ENCODE results near the gene RPS14.

Gene RPS14

DNA sequence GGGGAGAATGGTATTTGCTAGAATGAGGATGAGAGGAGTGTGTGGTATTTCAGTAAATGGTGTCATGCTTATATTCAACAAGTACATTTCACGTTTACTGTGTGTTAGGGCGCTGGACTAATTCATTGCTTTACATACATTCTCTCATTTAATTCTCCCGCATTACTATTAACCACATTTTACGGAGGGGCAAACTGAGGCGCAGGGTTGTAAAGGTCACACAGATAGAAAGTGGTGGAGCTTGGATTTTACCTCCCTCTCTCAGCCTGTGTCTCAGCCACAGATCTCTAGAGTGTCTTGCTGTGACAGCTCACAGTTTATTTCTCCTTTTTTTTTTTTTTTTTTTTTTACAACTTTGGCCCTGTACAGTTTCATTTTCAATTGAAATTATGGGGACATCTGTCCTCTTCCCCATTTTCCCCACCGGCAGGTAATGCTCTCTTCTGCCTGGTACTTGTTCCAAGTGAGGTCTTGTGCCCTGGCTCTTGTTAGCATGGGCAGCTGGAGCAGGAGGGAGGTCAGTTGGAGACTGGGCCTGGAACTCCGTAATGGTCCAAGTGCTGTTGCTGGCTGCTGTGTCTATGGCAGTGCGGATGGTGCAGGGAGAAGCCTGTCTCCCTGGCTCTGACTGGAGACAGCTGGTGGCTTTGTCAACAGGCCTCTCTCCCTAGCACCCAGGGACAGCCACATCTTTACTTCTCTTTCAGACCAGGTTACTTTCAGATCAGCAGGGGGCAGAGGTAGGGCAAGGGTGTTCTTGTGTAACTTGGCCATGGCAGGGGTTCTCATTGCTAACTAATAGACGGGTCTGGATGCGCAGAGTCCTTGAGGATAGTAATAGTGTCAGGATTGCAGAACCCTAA lies 37.9 kb upstream of the RPS14 start:
- H3K4me3 ChIP-seq (ENCODE audit: low read depth, low read length), result peak overlapping the region; percentile 97
- TF ChIP-seq, protein P1, sequence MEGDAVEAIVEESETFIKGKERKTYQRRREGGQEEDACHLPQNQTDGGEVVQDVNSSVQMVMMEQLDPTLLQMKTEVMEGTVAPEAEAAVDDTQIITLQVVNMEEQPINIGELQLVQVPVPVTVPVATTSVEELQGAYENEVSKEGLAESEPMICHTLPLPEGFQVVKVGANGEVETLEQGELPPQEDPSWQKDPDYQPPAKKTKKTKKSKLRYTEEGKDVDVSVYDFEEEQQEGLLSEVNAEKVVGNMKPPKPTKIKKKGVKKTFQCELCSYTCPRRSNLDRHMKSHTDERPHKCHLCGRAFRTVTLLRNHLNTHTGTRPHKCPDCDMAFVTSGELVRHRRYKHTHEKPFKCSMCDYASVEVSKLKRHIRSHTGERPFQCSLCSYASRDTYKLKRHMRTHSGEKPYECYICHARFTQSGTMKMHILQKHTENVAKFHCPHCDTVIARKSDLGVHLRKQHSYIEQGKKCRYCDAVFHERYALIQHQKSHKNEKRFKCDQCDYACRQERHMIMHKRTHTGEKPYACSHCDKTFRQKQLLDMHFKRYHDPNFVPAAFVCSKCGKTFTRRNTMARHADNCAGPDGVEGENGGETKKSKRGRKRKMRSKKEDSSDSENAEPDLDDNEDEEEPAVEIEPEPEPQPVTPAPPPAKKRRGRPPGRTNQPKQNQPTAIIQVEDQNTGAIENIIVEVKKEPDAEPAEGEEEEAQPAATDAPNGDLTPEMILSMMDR (IDR thresholded peaks at IDR 0.05; ENCODE audit: borderline replicate concordance, insufficient read depth, low read depth, low read length), result peak; percentile 30; the same call in 1 of the 2 replicates

DNA sequence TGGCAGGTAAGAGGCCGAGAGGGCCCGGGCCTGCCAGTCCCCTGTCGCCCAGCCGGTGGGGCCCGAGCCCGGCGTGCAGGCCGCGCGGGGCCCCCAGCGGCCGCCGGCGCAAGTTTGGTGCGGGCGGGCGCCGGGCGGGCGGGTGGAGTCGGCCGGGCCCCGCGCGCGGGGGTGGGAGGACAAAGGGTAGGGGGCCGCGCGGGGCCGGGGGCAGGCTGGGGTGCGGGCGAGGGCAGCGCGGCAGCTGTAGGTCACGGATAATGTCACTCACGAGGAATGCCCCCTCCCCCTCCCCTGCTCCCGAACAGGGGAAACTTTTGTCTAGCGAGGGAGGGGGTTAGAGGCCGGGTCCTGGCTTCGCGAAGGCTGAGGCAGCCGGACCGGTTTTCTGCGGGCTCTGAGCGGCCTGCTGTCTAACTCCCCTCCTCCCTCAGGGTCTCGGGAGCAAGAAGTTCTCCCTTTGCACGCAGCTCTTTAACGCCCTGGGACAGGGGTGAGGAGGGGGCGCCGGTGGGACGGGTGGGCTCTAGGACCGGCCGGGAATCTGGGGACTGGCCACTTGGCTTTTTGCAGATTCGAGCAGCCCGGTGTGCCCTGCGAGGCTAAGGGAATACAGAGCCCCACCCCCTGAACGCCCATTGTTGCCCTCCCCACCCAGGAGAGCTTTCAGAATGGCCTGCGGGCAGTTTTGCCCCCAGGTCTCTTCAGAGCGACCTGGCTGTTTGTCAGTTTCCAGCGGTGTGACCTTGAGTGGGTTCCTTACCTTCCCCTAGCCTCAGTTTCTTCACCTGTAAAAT lies 37.1 kb upstream of the RPS14 start:
- peak overlapping the region; percentile 97 for H3K4me3 ChIP-seq (ENCODE audit: low read depth, low read length)
- TF ChIP-seq, protein P1 (IDR thresholded peaks at IDR 0.05; ENCODE audit: borderline replicate concordance, insufficient read depth, low read depth, low read length), result no peak

DNA sequence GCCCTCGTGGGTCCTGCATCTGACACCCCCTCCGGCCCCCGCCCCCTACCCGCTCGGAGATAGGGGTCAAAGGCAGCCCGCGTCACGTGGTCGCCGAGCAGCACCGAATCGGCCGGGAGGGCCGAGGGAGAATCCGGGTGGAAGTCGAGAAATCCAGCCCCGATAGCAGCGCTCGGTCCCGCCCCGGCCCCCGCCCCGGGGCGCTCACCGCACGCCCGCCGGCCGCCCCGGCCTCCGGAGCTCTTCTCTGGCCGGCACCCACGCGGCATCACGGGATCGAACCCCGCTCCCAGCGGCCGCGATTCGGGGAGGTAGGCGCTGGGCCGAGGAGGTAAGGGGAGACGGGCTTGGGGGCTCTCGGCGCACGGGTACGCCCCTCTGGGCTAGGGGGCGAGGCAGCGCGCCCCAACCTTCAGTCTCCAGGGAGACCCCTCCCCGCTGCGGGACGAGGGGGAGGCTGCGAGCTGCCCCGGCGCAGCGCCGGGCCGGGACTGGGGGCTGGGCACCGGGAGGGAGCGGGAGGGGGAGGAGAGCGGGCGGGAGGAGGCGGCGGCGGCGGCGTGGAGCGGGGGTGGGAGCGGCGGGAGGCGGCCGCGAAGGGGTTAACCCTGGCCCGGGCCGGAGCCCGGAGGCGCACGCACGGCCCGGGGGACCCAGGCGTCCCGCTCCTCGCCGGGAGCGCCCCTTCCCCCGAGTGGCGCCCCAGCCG lies 36.3 kb upstream of the RPS14 start:
- TF ChIP-seq, protein P1 (IDR thresholded peaks at IDR 0.05; ENCODE audit: borderline replicate concordance, insufficient read depth, low read depth, low read length), result no peak

DNA sequence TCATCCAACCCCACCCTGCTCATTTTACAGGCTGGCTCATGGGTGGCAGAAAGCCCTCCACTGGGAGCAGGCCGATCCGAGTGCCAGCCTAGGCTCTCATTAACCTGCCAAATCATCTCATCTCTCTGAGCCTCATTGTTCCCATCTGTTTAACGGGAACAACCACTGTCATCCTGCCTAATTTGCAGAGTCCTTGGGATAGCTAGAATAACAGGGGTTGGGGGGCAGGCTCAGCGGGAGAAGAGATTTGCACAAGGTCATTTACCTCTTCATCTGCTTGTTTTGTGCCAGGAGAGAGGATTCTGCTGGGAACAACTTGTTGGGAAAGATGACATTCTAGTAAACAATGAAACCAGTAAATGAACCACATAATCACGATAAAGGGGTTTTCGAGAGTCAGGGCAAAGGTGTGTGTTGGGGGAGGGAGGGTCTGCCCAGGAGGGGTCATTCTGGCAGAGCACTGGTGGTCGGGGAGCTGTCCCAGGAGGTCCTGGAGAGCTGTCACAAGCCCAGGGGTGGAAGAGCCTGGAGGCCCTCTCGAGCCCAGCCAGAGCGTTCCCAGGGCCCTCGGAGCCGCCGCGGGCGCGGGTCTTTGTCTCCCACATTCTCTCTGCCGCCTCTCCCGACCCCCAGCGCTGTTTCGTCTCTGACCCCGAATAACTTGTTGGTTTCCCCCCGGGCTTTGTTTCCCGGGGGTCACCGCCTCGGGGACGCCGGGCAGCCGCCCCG lies 35.6 kb upstream of the RPS14 start:
- H3K4me3 ChIP-seq (ENCODE audit: low read depth, low read length), result peak overlapping the region; percentile 97
- TF ChIP-seq, protein P1 (IDR thresholded peaks at IDR 0.05; ENCODE audit: borderline replicate concordance, insufficient read depth, low read depth, low read length), result no peak

More for the DNA sequence above, 36.3 kb upstream of the RPS14 start:
- H3K4me3 ChIP-seq (ENCODE audit: low read depth, low read length), result peak overlapping the region; percentile 97

DNA sequence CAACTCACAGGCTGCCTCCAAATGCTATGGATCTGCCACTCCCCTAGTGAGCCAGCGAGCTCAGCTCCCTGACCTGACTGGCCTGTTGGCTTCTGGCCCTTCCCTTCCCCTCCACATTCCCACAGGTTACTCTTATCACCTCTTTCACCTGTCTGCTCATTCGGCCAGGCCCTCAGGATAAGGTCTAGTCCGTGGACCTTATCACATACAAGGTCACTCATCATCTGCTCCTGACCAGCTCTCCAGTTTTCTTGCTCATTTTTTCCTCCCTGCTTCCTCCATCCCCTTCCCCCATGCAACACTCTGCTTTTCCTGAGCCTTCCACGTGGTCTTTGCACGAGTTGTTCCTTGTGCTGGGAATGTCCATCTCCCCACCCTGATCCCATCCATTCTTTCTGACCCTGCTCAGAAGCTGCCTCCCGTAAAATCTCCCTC lies 32.5 kb upstream of the RPS14 start:
- H3K4me3 ChIP-seq (ENCODE audit: low read depth, low read length), result no peak overlapping the region
- TF ChIP-seq, protein P1 (IDR thresholded peaks at IDR 0.05; ENCODE audit: borderline replicate concordance, insufficient read depth, low read depth, low read length), result no peak

DNA sequence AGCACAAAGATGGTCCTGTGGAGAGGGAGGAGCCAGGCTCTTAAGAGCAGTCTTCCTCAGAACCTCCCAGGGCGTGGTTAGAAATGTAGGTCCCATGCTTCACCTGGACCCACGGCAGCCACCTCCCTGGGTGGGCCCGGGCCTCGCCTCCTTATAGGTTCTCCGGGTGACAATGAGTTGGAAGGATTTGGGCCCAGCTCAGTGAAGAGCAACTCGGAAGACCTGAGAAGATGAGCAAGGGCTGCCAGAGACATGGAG lies 32.1 kb upstream of the RPS14 start:
- TF ChIP-seq, protein P1 (IDR thresholded peaks at IDR 0.05; ENCODE audit: borderline replicate concordance, insufficient read depth, low read depth, low read length), result no peak

More for the DNA sequence above, 32.1 kb upstream of the RPS14 start:
- H3K4me3 ChIP-seq (ENCODE audit: low read depth, low read length), result no peak overlapping the region

Measured in GM12875 (cell line).